ENCODE data around the gene GRAP2. TPM values are rescaled to one million over a fixed set of nuclear protein-coding genes. Genes with fewer than 3 reads are reported as not detected.
"Not testable (repeated sequence)": the region's sequence is repeated elsewhere in the genome, so short reads cannot be mapped to it uniquely, and the experiment has no call there.

Gene GRAP2
- under 0.01 TPM in 1 of 2 replicates, not detected in the other for total RNA-seq

GRCh38 chr22:39900306-39901227 is at the start of gene GRAP2:
Gene GRAP2, plus strand, starts transcription at chr22:39901084. Its CDS starts 46,023 bp downstream, at chr22:39947107.
- no peak for DNase-seq

GRCh38 chr22:39851606-39852315 is 49.1 kb upstream of the GRAP2 start:
- DNase-seq = no peak

GRCh38 chr22:39852799-39853198 is 48.1 kb upstream of the GRAP2 start:
- no peak for DNase-seq

GRCh38 chr22:39856588-39856987 is 44.3 kb upstream of the GRAP2 start:
- DNase-seq = no peak

- no peak for DNase-seq
Measured at GRCh38 chr22:39859903-39860588, 40.8 kb upstream of the GRAP2 start.

GRCh38 chr22:39868741-39869140 is 32.1 kb upstream of the GRAP2 start:
- no peak for DNase-seq

- DNase-seq = not testable (repeated sequence)
Measured at GRCh38 chr22:39869797-39870196, 31.1 kb upstream of the GRAP2 start.

GRCh38 chr22:39871008-39871798 is 29.7 kb upstream of the GRAP2 start:
- no peak for DNase-seq

GRCh38 chr22:39872548-39872947 is 28.3 kb upstream of the GRAP2 start:
- DNase-seq = no peak

- DNase-seq = no peak
Measured at GRCh38 chr22:39873965-39874364, 26.9 kb upstream of the GRAP2 start.

GRCh38 chr22:39875176-39875885 is 25.6 kb upstream of the GRAP2 start:
- not testable (repeated sequence) for DNase-seq

GRCh38 chr22:39877079-39877845 is 23.6 kb upstream of the GRAP2 start:
- no peak for DNase-seq

- no peak for DNase-seq
Measured at GRCh38 chr22:39880722-39881121, 20.2 kb upstream of the GRAP2 start.

GRCh38 chr22:39883057-39883456 is 17.8 kb upstream of the GRAP2 start:
- no peak for DNase-seq

- not testable (repeated sequence) for DNase-seq
Measured at GRCh38 chr22:39889924-39890323, 11.0 kb upstream of the GRAP2 start.

- no peak for DNase-seq
Measured at GRCh38 chr22:39893526-39893925, 7.4 kb upstream of the GRAP2 start, which contains the start of gene ENTHD1. Gene ENTHD1, minus strand, starts transcription at chr22:39893760. Its CDS starts 6,012 bp downstream, at chr22:39887748.

GRCh38 chr22:39894554-39895092 is 6.3 kb upstream of the GRAP2 start:
- no peak for DNase-seq

- no peak for DNase-seq
Measured at GRCh38 chr22:39895682-39896081, 5.2 kb upstream of the GRAP2 start.

GRCh38 chr22:39896313-39896996 is 4.4 kb upstream of the GRAP2 start:
- DNase-seq = no peak

GRCh38 chr22:39897841-39898240 is 3.0 kb upstream of the GRAP2 start:
- no peak for DNase-seq
